PFSK-1 (cell line): ENCODE results near the gene ENKD1.
A peak's percentile ranks its signal among the peaks of the same experiment; 100 is the strongest.

Experiments used
- FOXP2 ChIP-seq: optimal IDR thresholded peaks from 2 replicates; pipeline ENCODE3; 2011; ENCODE audit warnings: borderline replicate concordance, control low read depth, inconsistent platforms; ENCODE audit not compliant: insufficient read depth; ENCODE audit errors: extremely low read length, extremely low read depth
- POLR2AphosphoS5 ChIP-seq: IDR thresholded peaks from 2 replicates; pipeline ENCODE4 v1.6.1; 2012; ENCODE audit warnings: low read depth, mild to moderate bottlenecking, control low read depth, low read length, moderate library complexity
- REST ChIP-seq, 2 experiments: IDR thresholded peaks; 2 replicates each; pipeline versions ENCODE4 v1.6.1 to v1.8.0; 2011 to 2012; ENCODE audit warnings: low read depth in 2 of 2, low read length in 2 of 2, control low read depth in 1 of 2, inconsistent platforms in 1 of 2, mild to moderate bottlenecking in 1 of 2, moderate library complexity in 1 of 2; ENCODE audit not compliant: insufficient read depth in 1 of 2
- SIN3A ChIP-seq: IDR thresholded peaks from 2 replicates; pipeline ENCODE4 v1.6.1; 2012; ENCODE audit warnings: mild to moderate bottlenecking, low read length, moderate library complexity, borderline replicate concordance; ENCODE audit not compliant: insufficient read depth
- TAF1 ChIP-seq: IDR thresholded peaks from 2 replicates; pipeline ENCODE4 v1.6.1; 2012; ENCODE audit warnings: low read length, control low read depth, borderline replicate concordance; ENCODE audit not compliant: insufficient read depth

GRCh38 chr16:67652578-67653127 is 13.9 kb downstream of the ENKD1 start:
- TF ChIP-seq SIN3A (no peak; the same call in 1 of the 2 replicates), REST (IDR thresholded peaks at IDR 0.05; ENCODE audit: insufficient read depth in 1 of 2, low read depth in 2 of 2, low read length in 2 of 2) (peak; percentile 87 to 93), POLR2AphosphoS5 (no peak), TAF1 (no peak), FOXP2 (no peak)
